Kidney epithelial cell (primary cell): ENCODE results near the gene RAP1GAP. TPM values are rescaled to one million over a fixed set of nuclear protein-coding genes. Genes with fewer than 3 reads are reported as not detected.

Experiments used
- DNase-seq: peaks from one replicate; pipeline ENCODE4 v3.0.0-alpha.2; 2010; ENCODE audit warnings: low read depth
- H3K27me3 ChIP-seq: 2 replicates; pipeline ENCODE4 v1.6.0; 2011; ENCODE audit warnings: low read length; ENCODE audit not compliant: control insufficient read depth, insufficient read depth
- H3K36me3 ChIP-seq: 2 replicates; pipeline ENCODE4 v1.5.1; 2011; ENCODE audit warnings: low read length; ENCODE audit not compliant: control insufficient read depth, insufficient read depth
- H3K4me3 ChIP-seq: 2 replicates; pipeline ENCODE4 v1.5.1; 2011; ENCODE audit warnings: low read depth, mild to moderate bottlenecking, control low read depth, low read length
- total RNA-seq: library from RNA; depleted of rRNA; stranded (reverse); fragments of >200 nt; gene quantifications from 2 replicates; pipeline ENCODE4 v1.2.3, GENCODE V29; 2015
- TF ChIP-seq, protein P1 (sequence below): IDR thresholded peaks from 2 replicates; pipeline ENCODE4 v1.5.1; 2011; ENCODE audit warnings: mild to moderate bottlenecking, moderate library complexity, low read length, control low read depth, inconsistent platforms; ENCODE audit not compliant: insufficient read depth, poor library complexity, severe bottlenecking

Gene RAP1GAP
- total RNA-seq, 1 donor from 2014 or later = 7.1 TPM

DNA sequence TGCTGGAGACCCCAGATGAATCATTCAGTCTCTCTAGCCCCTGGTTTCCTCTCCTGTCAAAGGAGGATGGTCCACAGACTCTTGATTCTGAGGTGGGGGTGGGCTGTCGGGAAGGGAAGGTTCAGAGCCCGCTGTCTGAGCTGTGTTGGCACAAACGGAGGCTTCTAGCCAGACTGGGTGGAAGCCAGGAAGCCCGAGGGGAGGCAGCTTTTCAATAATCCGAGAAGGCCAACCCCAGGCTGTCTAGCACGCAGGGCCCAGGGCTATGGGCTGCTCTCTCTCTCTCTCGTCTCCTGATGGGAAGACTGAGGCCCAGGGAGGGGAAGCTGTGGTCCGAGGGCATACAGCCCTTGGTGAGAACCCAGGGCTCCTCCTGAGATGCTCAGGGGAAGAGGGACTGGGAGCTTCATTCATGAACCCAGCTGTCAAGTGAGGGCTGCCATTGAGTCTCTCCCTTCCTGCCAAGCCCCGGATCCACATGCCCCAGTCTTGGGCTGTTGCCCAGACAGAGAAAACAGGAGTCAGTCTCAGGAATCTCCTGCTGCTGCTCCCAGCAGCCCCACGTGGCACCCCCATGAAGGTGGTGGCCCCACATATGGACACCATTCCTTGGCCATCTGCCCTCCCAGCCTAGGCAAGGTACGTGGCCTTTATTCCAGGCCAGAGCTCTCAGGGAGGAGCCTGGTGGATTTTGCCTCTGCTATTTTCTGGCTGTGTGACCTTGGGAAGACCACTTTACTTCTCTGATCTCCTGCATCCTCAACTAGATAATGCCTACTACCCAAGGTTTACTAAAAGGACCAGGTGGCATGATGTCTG is 44.4 kb downstream of the RAP1GAP start:
- H3K4me3 ChIP-seq = no peak overlapping the region
- H3K36me3 ChIP-seq = no peaks in the 10 kb centered on the region
- TF ChIP-seq, protein P1, sequence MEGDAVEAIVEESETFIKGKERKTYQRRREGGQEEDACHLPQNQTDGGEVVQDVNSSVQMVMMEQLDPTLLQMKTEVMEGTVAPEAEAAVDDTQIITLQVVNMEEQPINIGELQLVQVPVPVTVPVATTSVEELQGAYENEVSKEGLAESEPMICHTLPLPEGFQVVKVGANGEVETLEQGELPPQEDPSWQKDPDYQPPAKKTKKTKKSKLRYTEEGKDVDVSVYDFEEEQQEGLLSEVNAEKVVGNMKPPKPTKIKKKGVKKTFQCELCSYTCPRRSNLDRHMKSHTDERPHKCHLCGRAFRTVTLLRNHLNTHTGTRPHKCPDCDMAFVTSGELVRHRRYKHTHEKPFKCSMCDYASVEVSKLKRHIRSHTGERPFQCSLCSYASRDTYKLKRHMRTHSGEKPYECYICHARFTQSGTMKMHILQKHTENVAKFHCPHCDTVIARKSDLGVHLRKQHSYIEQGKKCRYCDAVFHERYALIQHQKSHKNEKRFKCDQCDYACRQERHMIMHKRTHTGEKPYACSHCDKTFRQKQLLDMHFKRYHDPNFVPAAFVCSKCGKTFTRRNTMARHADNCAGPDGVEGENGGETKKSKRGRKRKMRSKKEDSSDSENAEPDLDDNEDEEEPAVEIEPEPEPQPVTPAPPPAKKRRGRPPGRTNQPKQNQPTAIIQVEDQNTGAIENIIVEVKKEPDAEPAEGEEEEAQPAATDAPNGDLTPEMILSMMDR = no peak
- DNase-seq = no peak
- H3K27me3 ChIP-seq = peaks cover 10% of the 10 kb centered on the region

DNA sequence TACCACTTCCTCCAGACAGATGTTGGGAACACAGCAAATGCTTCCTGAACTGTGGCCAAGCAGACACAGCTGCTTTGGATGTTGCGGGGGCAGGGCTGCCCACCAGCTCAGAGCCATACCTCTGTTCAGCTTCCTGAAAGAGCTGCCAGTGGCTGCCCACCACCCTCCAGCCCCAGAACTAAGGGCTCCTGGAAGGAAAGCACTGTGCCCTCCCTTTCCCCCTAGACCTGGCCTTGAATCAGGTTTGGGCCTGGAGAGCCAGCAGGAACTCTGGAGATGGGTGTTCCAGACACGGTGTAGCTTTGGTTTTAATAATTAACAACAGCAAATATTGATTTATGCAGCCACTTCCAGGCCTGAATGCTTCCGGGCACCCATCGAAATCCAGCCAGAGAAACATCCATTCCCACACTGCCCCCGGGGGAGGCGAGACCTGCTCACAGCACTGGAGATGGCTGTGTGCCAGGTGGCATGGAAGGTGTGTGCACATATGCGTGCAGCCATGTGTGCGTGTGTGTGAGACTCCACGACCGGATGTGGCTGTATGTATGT is 45.7 kb downstream of the RAP1GAP start:
- H3K4me3 ChIP-seq = no peak overlapping the region
- TF ChIP-seq, protein P1 = no peak
- H3K27me3 ChIP-seq = peaks cover 10% of the 10 kb centered on the region
- DNase-seq = no peak
- no peaks in the 10 kb centered on the region for H3K36me3 ChIP-seq

DNA sequence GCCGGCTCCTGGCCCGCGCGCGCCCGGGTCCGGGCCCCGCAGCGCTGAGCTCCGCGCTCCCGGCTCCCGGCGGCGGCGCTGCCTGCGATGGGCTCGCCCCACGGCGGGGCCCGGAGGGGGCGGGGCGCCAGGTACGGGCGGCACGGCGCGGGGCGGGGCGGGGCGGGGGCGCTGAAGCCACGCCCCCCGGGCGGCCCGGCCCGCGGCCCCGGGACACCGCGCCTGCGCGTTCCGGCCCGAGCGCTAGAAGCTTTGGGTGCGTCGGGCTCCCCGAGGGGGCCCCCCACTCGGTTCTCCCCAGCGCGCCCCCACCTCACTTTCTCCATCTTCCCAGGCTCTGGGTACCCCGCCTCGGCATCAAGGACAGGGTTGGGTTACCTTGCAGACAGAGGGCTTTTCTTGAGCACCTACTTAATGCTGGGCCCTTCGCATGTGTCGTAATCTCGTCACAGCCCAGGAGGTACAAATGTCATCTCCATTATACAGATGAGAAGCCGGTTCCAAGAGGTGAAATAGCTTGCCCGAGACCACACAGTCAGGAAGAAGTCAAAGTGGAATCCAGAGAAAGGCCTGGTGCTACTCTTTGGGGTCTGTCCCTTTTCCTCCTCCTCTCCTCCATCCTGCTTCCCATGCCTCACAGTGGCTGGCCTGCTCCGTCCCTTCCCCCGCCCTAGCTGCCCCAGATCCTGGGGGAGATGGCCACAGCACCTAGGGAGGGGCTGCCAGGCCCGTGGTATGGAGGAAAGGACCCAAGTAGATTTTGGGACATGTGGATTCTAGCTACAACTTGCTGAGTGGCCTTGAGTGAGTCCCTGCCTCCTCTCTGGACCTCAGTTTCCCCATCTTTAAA is 46.5 kb downstream of the RAP1GAP start:
- Histone ChIP-seq H3K36me3 (no peaks in the 10 kb centered on the region), H3K27me3 (peaks cover 10% of the 10 kb centered on the region), H3K4me3 (peak overlapping the region; percentile 45)
- no peak for DNase-seq
- TF ChIP-seq, protein P1 = no peak

DNA sequence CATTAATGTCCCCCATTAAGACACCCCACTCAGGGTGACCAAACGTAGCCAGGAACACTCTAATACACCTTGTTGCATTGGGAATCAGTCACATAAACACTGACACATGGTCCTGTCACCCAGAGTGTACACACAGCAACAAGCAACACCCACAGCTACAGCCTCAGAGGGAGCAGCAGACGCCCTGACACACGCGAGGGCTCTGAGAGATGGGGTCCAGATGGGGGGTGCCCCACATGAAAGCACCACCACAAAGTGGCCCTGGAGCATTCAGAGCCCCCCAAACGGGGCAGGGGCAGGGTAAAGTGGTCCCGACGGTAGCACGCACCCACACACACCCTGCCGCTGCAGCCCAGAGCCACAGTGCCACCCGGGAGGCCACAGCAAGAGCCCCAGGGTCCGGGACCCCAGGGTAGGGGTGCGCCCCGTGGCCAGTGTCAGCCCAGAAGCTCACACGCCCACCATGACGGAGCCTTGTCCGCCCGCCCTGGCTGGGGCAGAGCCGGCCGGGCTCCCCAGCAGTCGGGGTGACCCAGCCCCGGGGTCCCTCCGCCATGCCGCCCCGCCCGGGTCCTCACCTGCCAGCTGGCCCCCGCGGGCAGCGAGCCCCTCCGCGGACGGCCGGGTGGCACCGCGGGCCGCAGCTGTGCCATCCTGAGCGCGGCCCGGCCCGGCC is 47.3 kb downstream of the RAP1GAP start:
- Histone ChIP-seq H3K4me3 (peak overlapping the region; percentile 45), H3K36me3 (no peaks in the 10 kb centered on the region), H3K27me3 (peaks cover 10% of the 10 kb centered on the region)
- no peak for DNase-seq
- TF ChIP-seq, protein P1 = no peak

DNA sequence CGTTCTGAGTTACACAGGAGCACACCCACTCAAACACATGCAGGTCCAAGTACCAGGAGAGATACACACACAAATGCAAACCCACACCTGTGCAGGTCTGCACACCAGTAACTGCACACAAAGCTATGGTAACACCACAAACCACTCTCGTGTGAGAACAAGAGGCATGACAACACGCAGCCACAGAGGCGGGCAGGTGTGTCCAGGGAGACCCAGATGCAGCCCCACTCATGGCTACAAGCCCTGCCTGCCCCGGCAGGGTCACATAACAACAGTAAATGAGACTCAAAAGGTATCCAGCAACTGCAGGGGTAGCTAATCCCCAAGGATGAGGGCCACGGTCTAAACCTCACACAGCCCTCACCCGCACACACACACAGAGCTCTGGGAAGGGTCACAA is 48.1 kb downstream of the RAP1GAP start:
- H3K36me3 ChIP-seq = no peaks in the 10 kb centered on the region
- TF ChIP-seq, protein P1 = no peak
- peak overlapping the region; percentile 45 for H3K4me3 ChIP-seq
- DNase-seq = no peak
- peaks cover 10% of the 10 kb centered on the region for H3K27me3 ChIP-seq
